ENCODE results near the gene BNC2. TPM values are rescaled to one million over a fixed set of nuclear protein-coding genes. Genes with fewer than 3 reads are reported as not detected.

BNC2 gene
- total RNA-seq, 1 experiment from 2014 or later, result 2.9 TPM

GRCh38 chr9:16485575-16486321 is 384.7 kb downstream of the BNC2 start:
- H3K9me2 ChIP-seq (ENCODE audit: insufficient read depth), result no peaks in the 10 kb centered on the region
- no peak overlapping the region for H3K27ac ChIP-seq
- POLR2A ChIA-PET (ENCODE audit: unreplicated experiment), result no interaction called here
- intact Hi-C loops (cut with micrococcal nuclease; ENCODE audit: unreplicated experiment), result no loop called here
- BruUV-seq (replicated peaks), result no TSS peak
- no peaks in the 10 kb centered on the region for H3K36me3 ChIP-seq (ENCODE audit: low read depth)
- TF ChIP-seq CTCF (conservative IDR thresholded peaks at IDR 0.05) (no peak), EZH2 (IDR thresholded peaks at IDR 0.05; ENCODE audit: low read depth) (no peak)
- H3F3A ChIP-seq (ENCODE audit: insufficient read depth, low read depth), result no peaks in the 10 kb centered on the region
- H2AFZ ChIP-seq, result no peak overlapping the region
- H3K4me3 ChIP-seq, result no peak overlapping the region
- H3K4me1 ChIP-seq (replicated peaks; ENCODE audit: insufficient read depth), result peaks cover 6% of the 10 kb centered on the region
- no peaks in the 10 kb centered on the region for H3K79me2 ChIP-seq (ENCODE audit: low read depth)
- CTCF ChIA-PET, result no interaction called here
- no peaks in the 10 kb centered on the region for H3K9me3 ChIP-seq (ENCODE audit: insufficient read depth, low read depth)
- no peaks in the 10 kb centered on the region for H4K20me1 ChIP-seq (ENCODE audit: insufficient read depth)
- DNase-seq, result no peak
- H3K4me2 ChIP-seq, result no peak overlapping the region
- H3K27me3 ChIP-seq (ENCODE audit: insufficient read depth, low read depth), result no peaks in the 10 kb centered on the region

GRCh38 chr9:16485160-16485559 is 385.3 kb downstream of the BNC2 start:
- Histone ChIP-seq H3K9me3 (ENCODE audit: insufficient read depth, low read depth) (no peaks in the 10 kb centered on the region), H3K4me2 (no peak overlapping the region), H3K79me2 (ENCODE audit: low read depth) (no peaks in the 10 kb centered on the region), H3K27me3 (ENCODE audit: insufficient read depth, low read depth) (no peaks in the 10 kb centered on the region), H3K36me3 (ENCODE audit: low read depth) (no peaks in the 10 kb centered on the region), H3K9me2 (ENCODE audit: insufficient read depth) (no peaks in the 10 kb centered on the region), H3K4me3 (no peak overlapping the region), H4K20me1 (ENCODE audit: insufficient read depth) (no peaks in the 10 kb centered on the region), H3K4me1 (replicated peaks; ENCODE audit: insufficient read depth) (peaks cover 6% of the 10 kb centered on the region), H3K27ac (no peak overlapping the region), H2AFZ (no peak overlapping the region), H3F3A (ENCODE audit: insufficient read depth, low read depth) (no peaks in the 10 kb centered on the region)
- TF ChIP-seq CTCF (conservative IDR thresholded peaks at IDR 0.05) (no peak), EZH2 (IDR thresholded peaks at IDR 0.05; ENCODE audit: low read depth) (no peak)
- ChIA-PET POLR2A (ENCODE audit: unreplicated experiment) (no interaction called here), CTCF (no interaction called here)
- intact Hi-C loops (cut with micrococcal nuclease; ENCODE audit: unreplicated experiment), result no loop called here
- BruUV-seq (replicated peaks), result no TSS peak
- peak in 1 of 2 experiments; percentile 42 for DNase-seq

- H3K27me3 ChIP-seq (ENCODE audit: insufficient read depth, low read depth), result no peaks in the 10 kb centered on the region
- no peak overlapping the region for H3K27ac ChIP-seq
- ChIA-PET POLR2A (ENCODE audit: unreplicated experiment) (no interaction called here), CTCF (no interaction called here)
- DNase-seq, result no peak
- no peaks in the 10 kb centered on the region for H3K79me2 ChIP-seq (ENCODE audit: low read depth)
- H3K4me3 ChIP-seq, result no peak overlapping the region
- peaks cover 6% of the 10 kb centered on the region for H3K4me1 ChIP-seq (replicated peaks; ENCODE audit: insufficient read depth)
- no peaks in the 10 kb centered on the region for H3K9me2 ChIP-seq (ENCODE audit: insufficient read depth)
- TF ChIP-seq CTCF (conservative IDR thresholded peaks at IDR 0.05), result no peak
- H3K4me2 ChIP-seq, result no peak overlapping the region
- no TSS peak for BruUV-seq (replicated peaks)
- no peaks in the 10 kb centered on the region for H4K20me1 ChIP-seq (ENCODE audit: insufficient read depth)
- H3K36me3 ChIP-seq (ENCODE audit: low read depth), result no peaks in the 10 kb centered on the region
- intact Hi-C loops (cut with micrococcal nuclease; ENCODE audit: unreplicated experiment), result no loop called here
- H3K9me3 ChIP-seq (ENCODE audit: insufficient read depth, low read depth), result no peaks in the 10 kb centered on the region
- no peak overlapping the region for H2AFZ ChIP-seq
- H3F3A ChIP-seq (ENCODE audit: insufficient read depth, low read depth), result no peaks in the 10 kb centered on the region
Observed at GRCh38 chr9:16484744-16485143, 385.7 kb downstream of the BNC2 start.

All from PC-9 (cell line).